ENCODE measurements around the gene SKIDA1.
"Not testable (repeated sequence)": the region's sequence is repeated elsewhere in the genome, so short reads cannot be mapped to it uniquely, and the experiment has no call there.

The SKIDA1 gene

GRCh38 chr10:21547246-21547645 is 21.8 kb upstream of the SKIDA1 start:
- TF ChIP-seq, protein P1, sequence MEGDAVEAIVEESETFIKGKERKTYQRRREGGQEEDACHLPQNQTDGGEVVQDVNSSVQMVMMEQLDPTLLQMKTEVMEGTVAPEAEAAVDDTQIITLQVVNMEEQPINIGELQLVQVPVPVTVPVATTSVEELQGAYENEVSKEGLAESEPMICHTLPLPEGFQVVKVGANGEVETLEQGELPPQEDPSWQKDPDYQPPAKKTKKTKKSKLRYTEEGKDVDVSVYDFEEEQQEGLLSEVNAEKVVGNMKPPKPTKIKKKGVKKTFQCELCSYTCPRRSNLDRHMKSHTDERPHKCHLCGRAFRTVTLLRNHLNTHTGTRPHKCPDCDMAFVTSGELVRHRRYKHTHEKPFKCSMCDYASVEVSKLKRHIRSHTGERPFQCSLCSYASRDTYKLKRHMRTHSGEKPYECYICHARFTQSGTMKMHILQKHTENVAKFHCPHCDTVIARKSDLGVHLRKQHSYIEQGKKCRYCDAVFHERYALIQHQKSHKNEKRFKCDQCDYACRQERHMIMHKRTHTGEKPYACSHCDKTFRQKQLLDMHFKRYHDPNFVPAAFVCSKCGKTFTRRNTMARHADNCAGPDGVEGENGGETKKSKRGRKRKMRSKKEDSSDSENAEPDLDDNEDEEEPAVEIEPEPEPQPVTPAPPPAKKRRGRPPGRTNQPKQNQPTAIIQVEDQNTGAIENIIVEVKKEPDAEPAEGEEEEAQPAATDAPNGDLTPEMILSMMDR (IDR thresholded peaks at IDR 0.05; ENCODE audit: low read depth, low read length, missing control alignments), result no peak
- in situ Hi-C loops (cut with HindIII; ENCODE audit: low sequenced_read_pairs), result no loop called here

GRCh38 chr10:21540701-21541100 is 15.2 kb upstream of the SKIDA1 start:
- DNase-seq (ENCODE audit: low read depth); H3K4me3 ChIP-seq (ENCODE audit: low read depth, low read length); in situ Hi-C loops (cut with HindIII; ENCODE audit: low sequenced_read_pairs): not testable (repeated sequence)

More at GRCh38 chr10:21547246-21547645, 21.8 kb upstream of the SKIDA1 start:
- H3K4me3 ChIP-seq (ENCODE audit: low read depth, low read length), result no peak overlapping the region
- DNase-seq (ENCODE audit: low read depth), result no peak

- no peak for DNase-seq (ENCODE audit: low read depth)
- TF ChIP-seq, protein P1 (IDR thresholded peaks at IDR 0.05; ENCODE audit: low read depth, low read length, missing control alignments), result no peak
- no peak overlapping the region for H3K4me3 ChIP-seq (ENCODE audit: low read depth, low read length)
- in situ Hi-C loops (cut with HindIII; ENCODE audit: low sequenced_read_pairs), result no loop called here
Observed at GRCh38 chr10:21536874-21537273, 11.4 kb upstream of the SKIDA1 start.

DNA sequence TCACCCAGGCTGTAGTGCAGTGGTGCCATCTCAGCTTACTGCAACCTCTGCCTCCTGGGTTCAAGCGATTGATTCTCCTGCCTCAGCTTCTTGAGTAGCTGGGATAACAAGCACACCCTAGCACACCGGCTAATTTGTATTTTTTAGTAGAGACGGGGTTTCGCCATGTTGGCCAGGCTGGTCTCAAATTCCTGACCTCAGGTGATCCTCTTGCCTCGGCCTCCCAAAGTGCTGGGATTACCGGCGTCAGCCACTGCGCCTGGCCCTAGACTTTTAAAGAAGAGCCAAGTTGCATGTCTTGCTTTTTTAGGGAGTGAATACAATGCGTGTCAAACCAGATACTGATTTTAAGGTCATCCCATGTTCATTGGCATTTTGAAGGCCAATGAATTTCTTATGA is 10.5 kb upstream of the SKIDA1 start:
- H3K4me3 ChIP-seq (ENCODE audit: low read depth, low read length), result peak overlapping the region; percentile 58
- in situ Hi-C loops (cut with HindIII; ENCODE audit: low sequenced_read_pairs); DNase-seq (ENCODE audit: low read depth): not testable (repeated sequence)

- no peak for DNase-seq (ENCODE audit: low read depth)
- TF ChIP-seq, protein P1 (IDR thresholded peaks at IDR 0.05; ENCODE audit: low read depth, low read length, missing control alignments), result no peak
- peak overlapping the region; percentile 58 for H3K4me3 ChIP-seq (ENCODE audit: low read depth, low read length)
- in situ Hi-C loops (cut with HindIII; ENCODE audit: low sequenced_read_pairs), result no loop called here
Observed at GRCh38 chr10:21535494-21535965, 10.0 kb upstream of the SKIDA1 start.

GRCh38 chr10:21534604-21535493 is 9.4 kb upstream of the SKIDA1 start:
- TF ChIP-seq, protein P1 (IDR thresholded peaks at IDR 0.05; ENCODE audit: low read depth, low read length, missing control alignments), result no peak
- peak overlapping the region; percentile 58 for H3K4me3 ChIP-seq (ENCODE audit: low read depth, low read length)
- DNase-seq (ENCODE audit: low read depth), result no peak
- in situ Hi-C loops (cut with HindIII; ENCODE audit: low sequenced_read_pairs), result no loop called here

DNA sequence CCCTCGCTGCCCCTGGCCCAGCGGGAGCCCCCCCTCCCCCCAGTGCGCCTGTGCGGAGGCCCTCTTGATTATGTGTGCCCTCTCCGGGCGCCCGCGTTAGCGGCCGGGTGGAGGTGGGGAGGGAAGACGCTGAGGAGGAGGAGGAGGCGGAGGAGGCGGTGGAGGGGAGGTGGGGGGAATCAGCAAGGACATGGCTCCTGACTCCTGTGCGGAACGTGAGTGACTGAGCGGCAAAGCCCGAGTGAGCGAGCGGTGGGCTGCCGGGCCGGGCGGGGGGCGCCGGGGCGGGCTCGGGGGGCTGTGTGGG is 8.8 kb upstream of the SKIDA1 start:
- no peak for DNase-seq (ENCODE audit: low read depth)
- peak overlapping the region; percentile 58 for H3K4me3 ChIP-seq (ENCODE audit: low read depth, low read length)
- in situ Hi-C loops (cut with HindIII; ENCODE audit: low sequenced_read_pairs), result no loop called here
- TF ChIP-seq, protein P1 (IDR thresholded peaks at IDR 0.05; ENCODE audit: low read depth, low read length, missing control alignments), result no peak

Data from astrocyte of the cerebellum (primary cell).